ENCODE data around the gene MCU.
"Not testable (repeated sequence)": the region's sequence is repeated elsewhere in the genome, so short reads cannot be mapped to it uniquely, and the experiment has no call there.

Gene MCU

GRCh38 chr10:72765051-72765745, 73.3 kb downstream of the MCU start:
- no peak for DNase-seq

GRCh38 chr10:72771195-72771594, 79.3 kb downstream of the MCU start:
- not testable (repeated sequence) for DNase-seq

- no peak for DNase-seq
These were observed 80.1 kb downstream of the MCU start for GRCh38 chr10:72772031-72772430.

- no peak for DNase-seq
These were observed 87.9 kb downstream of the MCU start for GRCh38 chr10:72779874-72780273.

- DNase-seq, result no peak
These were observed 90.8 kb downstream of the MCU start for GRCh38 chr10:72782649-72783330.

GRCh38 chr10:72783410-72783833, 91.5 kb downstream of the MCU start:
- no peak for DNase-seq

GRCh38 chr10:72784551-72785351, 92.8 kb downstream of the MCU start:
- DNase-seq, result no peak

- no peak for DNase-seq
These were observed 93.5 kb downstream of the MCU start for GRCh38 chr10:72785409-72785808.

GRCh38 chr10:72790216-72790990, 98.5 kb downstream of the MCU start:
- no peak for DNase-seq

GRCh38 chr10:72792288-72792687, 100.3 kb downstream of the MCU start:
- DNase-seq, result no peak

GRCh38 chr10:72793752-72794151, 101.8 kb downstream of the MCU start:
- no peak for DNase-seq

GRCh38 chr10:72794260-72794659, 102.3 kb downstream of the MCU start:
- no peak for DNase-seq

GRCh38 chr10:72796042-72796441, 104.1 kb downstream of the MCU start:
- DNase-seq, result no peak

GRCh38 chr10:72796538-72796937, 104.6 kb downstream of the MCU start:
- no peak for DNase-seq

GRCh38 chr10:72800000-72800740, 108.2 kb downstream of the MCU start:
- no peak for DNase-seq

GRCh38 chr10:72800741-72801092, 108.8 kb downstream of the MCU start:
- no peak for DNase-seq

- no peak for DNase-seq
These were observed 109.4 kb downstream of the MCU start for GRCh38 chr10:72801263-72801868.

- no peak for DNase-seq
These were observed 110.4 kb downstream of the MCU start for GRCh38 chr10:72802332-72802731.

GRCh38 chr10:72802763-72803505, 111.0 kb downstream of the MCU start:
- DNase-seq, result no peak

- DNase-seq, result no peak
These were observed 116.1 kb downstream of the MCU start for GRCh38 chr10:72808001-72808400.

- no peak for DNase-seq
These were observed 117.1 kb downstream of the MCU start for GRCh38 chr10:72809006-72809405.

Measured in stimulated activated CD4-positive, alpha-beta T cell treated with anti-CD3 and anti-CD28 coated beads, Interleukin-4, amount 100 ng/mL, for 1 hour (primary cell).